Activated naive CD8-positive, alpha-beta T cell treated with anti-CD3 and anti-CD28 coated beads, Interleukin-2, amount 50 U/mL, for 16 hours (primary cell): ENCODE results near the gene CNEP1R1.

ENCODE experiments used
- DNase-seq: peaks from one replicate; pipeline ENCODE4 v3.0.0-alpha.2; 2020; ENCODE audit warnings: low read depth, low spot score

CNEP1R1 gene

GRCh38 chr16:50017553-50017952 lies 7.5 kb upstream of the CNEP1R1 start:
- no peak for DNase-seq

- DNase-seq: no peak
Observed at GRCh38 chr16:50021544-50021943, 3.5 kb upstream of the CNEP1R1 start.

- no peak for DNase-seq
Observed at GRCh38 chr16:50023641-50024040, 1.4 kb upstream of the CNEP1R1 start.

GRCh38 chr16:50024207-50024606 lies 818 bp upstream of the CNEP1R1 start:
- no peak for DNase-seq

- DNase-seq: no peak
Observed at GRCh38 chr16:50025537-50025931, 509 bp downstream of the CNEP1R1 start.

- DNase-seq: no peak
Observed at GRCh38 chr16:50027829-50028228, 2.8 kb downstream of the CNEP1R1 start.

GRCh38 chr16:50035468-50035992 lies 10.5 kb downstream of the CNEP1R1 start:
- DNase-seq: no peak

- DNase-seq: no peak
Observed at GRCh38 chr16:50036426-50036825, 11.4 kb downstream of the CNEP1R1 start.

GRCh38 chr16:50037662-50038220 lies 12.7 kb downstream of the CNEP1R1 start:
- no peak for DNase-seq

GRCh38 chr16:50038286-50038685 lies 13.3 kb downstream of the CNEP1R1 start:
- DNase-seq: no peak

- DNase-seq: no peak
Observed at GRCh38 chr16:50038756-50039529, 13.9 kb downstream of the CNEP1R1 start.

- no peak for DNase-seq
Observed at GRCh38 chr16:50040018-50040417, 15.0 kb downstream of the CNEP1R1 start.

GRCh38 chr16:50040710-50041109 lies 15.7 kb downstream of the CNEP1R1 start:
- DNase-seq: no peak

GRCh38 chr16:50043358-50043757 lies 18.3 kb downstream of the CNEP1R1 start:
- no peak for DNase-seq

GRCh38 chr16:50045412-50045811 lies 20.4 kb downstream of the CNEP1R1 start:
- DNase-seq: no peak

GRCh38 chr16:50046853-50047252 lies 21.8 kb downstream of the CNEP1R1 start:
- DNase-seq: no peak

- DNase-seq: no peak
Observed at GRCh38 chr16:50047864-50048263, 22.8 kb downstream of the CNEP1R1 start.

- DNase-seq: no peak
Observed at GRCh38 chr16:50050802-50051201, 25.8 kb downstream of the CNEP1R1 start.

GRCh38 chr16:50056226-50056625 lies 31.2 kb downstream of the CNEP1R1 start:
- DNase-seq: no peak

GRCh38 chr16:50058091-50058771 lies 33.2 kb downstream of the CNEP1R1 start:
- no peak for DNase-seq

GRCh38 chr16:50059111-50059510 lies 34.1 kb downstream of the CNEP1R1 start:
- DNase-seq: no peak

- no peak for DNase-seq
Observed at GRCh38 chr16:50059669-50060068, 34.6 kb downstream of the CNEP1R1 start.

- no peak for DNase-seq
Observed at GRCh38 chr16:50061326-50061725, 36.3 kb downstream of the CNEP1R1 start.
